HuH-7.5 (cell line): ENCODE data around the gene TMLHE.
"Not testable (repeated sequence)": the region's sequence is repeated elsewhere in the genome, so short reads cannot be mapped to it uniquely, and the experiment has no call there.

Experiments
- DNase-seq: peaks from one replicate; pipeline ENCODE4 v3.0.0; 2011; ENCODE audit warnings: low spot score

Gene TMLHE

GRCh38 chrX:155491421-155491820, 121.3 kb downstream of the TMLHE start:
- not testable (repeated sequence) for DNase-seq

- not testable (repeated sequence) for DNase-seq
These were observed 135.6 kb downstream of the TMLHE start for GRCh38 chrX:155477136-155477535.

- DNase-seq = not testable (repeated sequence)
These were observed 146.3 kb downstream of the TMLHE start for GRCh38 chrX:155466269-155466938.

GRCh38 chrX:155460501-155460900, 152.3 kb downstream of the TMLHE start:
- DNase-seq = not testable (repeated sequence)

GRCh38 chrX:155458471-155458870, 154.3 kb downstream of the TMLHE start, which contains the start of gene F8A3:
TSS of gene F8A3 (minus strand) at chrX:155458620. CDS start at chrX:155458600, 20 bp downstream.
- not testable (repeated sequence) for DNase-seq

GRCh38 chrX:155457761-155458447, 154.8 kb downstream of the TMLHE start:
- not testable (repeated sequence) for DNase-seq

- no peak for DNase-seq
These were observed 171.7 kb downstream of the TMLHE start for GRCh38 chrX:155441097-155441496.
